Activated naive CD8-positive, alpha-beta T cell treated with anti-CD3 and anti-CD28 coated beads, Interleukin-2, amount 50 U/mL, for 16 hours (primary cell): ENCODE data around the gene FGF2.

Experiments
- DNase-seq: peaks from one replicate; pipeline ENCODE4 v3.0.0-alpha.2; 2020; ENCODE audit warnings: low read depth, low spot score

Gene FGF2

GRCh38 chr4:122890147-122890795, 63.6 kb downstream of the FGF2 start:
- DNase-seq, result no peak

DNA sequence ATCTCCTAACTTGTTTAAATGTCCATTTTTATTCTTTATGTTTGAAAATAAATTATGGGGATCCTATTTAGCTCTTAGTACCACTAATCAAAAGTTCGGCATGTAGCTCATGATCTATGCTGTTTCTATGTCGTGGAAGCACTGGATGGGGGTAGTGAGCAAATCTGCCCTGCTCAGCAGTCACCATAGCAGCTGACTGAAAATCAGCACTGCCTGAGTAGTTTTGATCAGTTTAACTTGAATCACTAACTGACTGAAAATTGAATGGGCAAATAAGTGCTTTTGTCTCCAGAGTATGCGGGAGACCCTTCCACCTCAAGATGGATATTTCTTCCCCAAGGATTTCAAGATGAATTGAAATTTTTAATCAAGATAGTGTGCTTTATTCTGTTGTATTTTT, 68.2 kb downstream of the FGF2 start:
- DNase-seq, result no peak

GRCh38 chr4:122895336-122895995, 68.8 kb downstream of the FGF2 start:
- DNase-seq, result no peak

DNA sequence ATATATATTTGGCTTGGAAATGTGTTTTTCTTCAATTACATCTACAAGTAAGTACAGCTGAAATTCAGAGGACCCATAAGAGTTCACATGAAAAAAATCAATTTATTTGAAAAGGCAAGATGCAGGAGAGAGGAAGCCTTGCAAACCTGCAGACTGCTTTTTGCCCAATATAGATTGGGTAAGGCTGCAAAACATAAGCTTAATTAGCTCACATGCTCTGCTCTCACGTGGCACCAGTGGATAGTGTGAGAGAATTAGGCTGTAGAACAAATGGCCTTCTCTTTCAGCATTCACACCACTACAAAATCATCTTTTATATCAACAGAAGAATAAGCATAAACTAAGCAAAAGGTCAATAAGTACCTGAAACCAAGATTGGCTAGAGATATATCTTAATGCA, 69.6 kb downstream of the FGF2 start:
- DNase-seq, result no peak

DNA sequence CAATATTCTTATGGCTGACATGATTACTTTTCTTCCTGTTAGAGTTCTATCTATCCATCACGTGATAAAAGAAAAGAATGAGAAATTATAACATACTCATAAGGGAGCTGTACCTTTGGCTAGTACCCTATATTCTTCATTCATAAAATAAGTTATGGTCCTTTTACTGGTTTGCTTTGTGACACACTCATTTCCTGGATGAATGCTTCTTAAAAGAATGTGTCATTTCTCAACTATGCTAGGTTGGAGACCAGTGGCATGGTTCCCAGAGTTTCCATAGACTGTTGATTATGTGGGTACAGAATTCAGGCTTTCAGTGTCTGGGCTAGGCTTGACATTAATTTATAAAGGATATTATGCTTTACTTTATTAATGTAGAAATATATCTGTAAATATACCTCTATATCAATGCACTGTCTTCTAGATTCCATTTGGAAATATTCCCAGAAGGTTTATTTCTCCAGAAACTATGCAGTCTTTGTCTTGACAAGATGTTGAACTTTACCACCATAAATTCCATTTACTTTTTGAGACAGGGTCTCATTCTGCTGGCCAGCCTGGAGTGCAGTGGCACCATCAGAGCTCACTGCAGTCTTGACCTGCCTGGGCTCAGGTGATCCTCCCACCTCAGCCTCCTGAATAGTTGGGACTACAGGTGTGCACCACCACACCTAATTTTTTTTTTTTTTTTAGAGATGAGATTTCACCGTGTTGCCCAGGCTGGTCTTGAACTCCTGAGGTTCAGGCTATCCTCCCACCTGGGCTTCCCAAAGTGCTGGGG, 71.9 kb downstream of the FGF2 start:
- DNase-seq, result no peak

GRCh38 chr4:122899682-122900081, 73.1 kb downstream of the FGF2 start:
- DNase-seq, result no peak

DNA sequence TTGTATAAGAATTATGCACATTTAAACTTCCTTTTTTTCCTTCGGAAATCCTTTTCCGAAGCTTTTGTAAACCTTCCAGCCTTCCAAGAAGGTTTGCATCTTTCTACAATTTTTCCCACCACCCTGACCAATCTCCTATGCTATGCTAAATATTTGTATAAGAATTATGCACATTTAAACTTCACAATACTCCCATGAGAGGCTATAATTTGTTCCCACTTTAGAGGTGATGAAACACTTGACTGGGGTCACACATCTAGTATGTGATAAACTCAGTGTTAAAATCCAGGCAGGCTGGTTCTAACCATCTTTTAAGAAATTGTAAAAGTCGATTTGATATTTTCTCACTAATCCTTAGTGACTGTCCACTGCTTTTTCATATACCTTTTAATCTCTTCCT, 73.7 kb downstream of the FGF2 start:
- no peak for DNase-seq

DNA sequence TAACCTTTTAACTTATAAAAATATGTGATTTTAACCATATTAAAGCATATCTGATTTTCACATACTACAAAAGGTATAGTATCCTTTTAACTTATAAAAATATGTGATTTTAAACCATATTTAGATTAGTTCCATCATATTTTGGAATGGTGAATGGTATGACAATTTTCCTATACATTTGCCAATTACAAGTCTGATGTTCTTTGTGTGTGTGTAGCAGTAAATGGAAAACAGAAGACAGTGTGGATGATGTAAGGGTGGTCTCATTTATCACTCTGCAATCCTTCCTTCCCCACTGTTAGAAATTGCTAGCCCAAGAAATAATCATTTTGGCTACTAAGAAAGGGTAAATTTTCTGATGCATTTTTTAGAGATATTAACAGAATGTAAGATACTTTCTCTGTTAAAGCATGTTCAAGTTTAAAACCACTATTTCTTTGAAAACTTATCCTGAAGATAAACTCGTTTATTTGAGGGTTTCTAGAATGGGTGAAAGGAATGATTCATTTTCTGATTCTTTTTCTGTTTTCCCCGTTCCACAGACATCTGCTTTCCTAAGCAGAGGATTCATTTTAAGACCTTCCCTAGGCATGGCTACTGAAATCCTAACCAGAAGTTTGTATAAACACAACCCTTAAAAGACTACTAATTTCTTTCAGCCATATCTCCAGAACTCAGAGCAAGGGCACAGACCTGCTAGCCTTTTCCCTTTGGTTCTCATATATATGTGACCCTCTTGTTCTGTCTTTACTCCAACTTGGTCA, 74.8 kb downstream of the FGF2 start:
- DNase-seq, result no peak

- no peak for DNase-seq
Measured at GRCh38 chr4:122903766-122904288, 77.2 kb downstream of the FGF2 start.

DNA sequence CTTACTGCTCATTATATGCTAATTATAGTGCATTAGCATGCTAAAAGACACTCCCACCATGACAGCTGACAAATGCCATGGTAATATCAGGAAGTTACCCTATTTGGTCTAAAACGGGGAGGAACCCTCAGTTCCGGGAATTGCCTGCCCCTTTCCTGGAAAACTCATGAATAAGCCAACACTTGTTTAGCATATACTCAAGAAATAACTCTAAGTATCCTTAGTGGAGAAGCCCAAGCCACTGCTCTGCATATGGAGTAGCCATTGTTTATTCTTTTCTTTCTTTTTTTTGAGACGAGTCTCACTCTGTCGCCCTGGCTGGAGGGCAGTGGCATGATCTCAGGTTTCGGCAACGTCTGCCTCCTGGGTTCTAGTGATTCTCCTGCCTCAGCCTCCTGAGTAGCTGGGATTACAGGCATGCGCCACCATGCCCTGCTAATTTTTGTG, 80.3 kb downstream of the FGF2 start:
- DNase-seq, result no peak

DNA sequence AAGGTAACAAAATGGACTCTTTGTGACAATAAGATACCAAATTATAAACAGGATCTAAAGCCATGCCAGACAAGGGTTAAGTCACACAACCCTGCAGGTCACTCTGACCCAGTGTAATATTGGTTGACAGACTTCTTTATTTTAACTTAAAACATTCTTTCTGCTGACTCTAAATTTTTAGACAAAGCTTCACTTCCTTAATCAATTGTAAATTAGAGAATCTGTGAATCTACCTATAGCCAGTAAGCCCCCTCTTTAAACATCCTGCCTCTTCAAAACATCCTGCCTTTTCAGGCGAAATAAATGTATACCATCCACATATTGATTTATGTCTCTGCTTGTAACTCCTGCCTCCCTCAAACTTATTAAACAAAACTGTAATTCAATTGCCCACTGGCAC, 81.6 kb downstream of the FGF2 start:
- no peak for DNase-seq

- DNase-seq, result no peak
Measured at GRCh38 chr4:122909683-122910082, 83.1 kb downstream of the FGF2 start.

GRCh38 chr4:122911588-122911987, 85.0 kb downstream of the FGF2 start:
- no peak for DNase-seq

- no peak for DNase-seq
Measured at GRCh38 chr4:122912810-122913575, 86.4 kb downstream of the FGF2 start.

DNA sequence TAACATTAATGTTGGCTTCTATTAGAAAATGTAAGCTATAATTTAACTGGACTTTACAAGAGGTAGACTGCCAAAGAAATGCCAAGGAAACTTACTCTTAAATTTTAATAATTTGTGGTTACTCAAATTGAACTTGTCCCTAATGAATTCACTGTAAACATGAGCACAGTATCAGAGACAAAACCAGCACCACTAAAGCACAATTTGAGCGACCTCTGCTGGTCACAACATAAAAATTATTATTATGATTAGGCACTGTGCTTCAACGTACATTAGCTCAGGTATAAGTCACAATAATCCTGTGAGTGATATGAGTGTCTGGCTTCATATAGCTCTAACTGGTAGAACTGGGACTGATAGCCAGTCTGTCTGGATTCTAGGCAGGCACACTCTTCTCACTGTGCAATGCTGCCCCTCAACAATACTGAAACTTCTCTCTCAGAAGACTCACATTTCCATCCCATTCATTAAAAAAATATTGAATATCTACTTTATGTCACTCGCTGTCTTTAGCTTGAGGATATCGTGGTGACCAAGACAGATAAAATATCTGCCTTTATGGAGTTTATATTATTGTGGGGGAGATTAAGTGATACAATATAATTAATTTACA, 87.8 kb downstream of the FGF2 start:
- no peak for DNase-seq

DNA sequence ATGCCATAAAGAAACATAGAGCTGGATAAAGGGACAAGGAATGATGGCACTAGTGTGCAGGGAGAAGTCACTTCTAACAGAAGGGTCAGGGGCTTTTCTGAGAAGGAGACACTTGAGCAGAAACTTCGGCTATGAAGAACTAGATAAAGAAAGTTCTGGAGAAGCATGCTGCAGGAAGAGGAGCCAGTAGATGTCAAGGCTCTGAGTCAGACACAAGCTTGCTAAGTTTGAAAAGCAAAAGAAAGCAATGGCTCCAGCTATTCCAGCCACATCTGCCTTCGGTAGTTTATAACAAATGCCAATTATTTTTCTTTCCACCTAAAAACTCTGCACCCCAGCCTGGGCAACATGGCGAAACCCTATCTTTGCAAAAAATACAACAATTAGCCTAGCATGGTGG, 88.3 kb downstream of the FGF2 start:
- DNase-seq, result no peak

DNA sequence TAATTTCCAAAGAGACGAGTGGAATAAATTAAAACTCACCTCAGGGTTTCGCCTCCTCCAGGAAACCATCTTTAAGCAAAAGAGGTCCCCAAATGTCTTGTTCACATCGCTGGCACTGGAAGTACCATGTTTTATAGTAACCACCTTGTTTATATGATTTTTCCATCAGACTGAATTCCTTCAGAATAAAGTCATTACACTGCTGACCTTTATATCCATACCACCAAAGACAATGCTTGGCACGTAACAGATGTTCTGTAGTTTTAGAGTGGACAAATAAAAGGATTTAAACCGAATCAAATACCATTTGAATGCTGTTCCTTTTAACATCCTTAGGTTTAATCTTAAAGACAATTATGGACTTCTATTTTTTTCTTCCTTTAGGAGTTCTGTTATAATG, 91.1 kb downstream of the FGF2 start:
- DNase-seq, result no peak

DNA sequence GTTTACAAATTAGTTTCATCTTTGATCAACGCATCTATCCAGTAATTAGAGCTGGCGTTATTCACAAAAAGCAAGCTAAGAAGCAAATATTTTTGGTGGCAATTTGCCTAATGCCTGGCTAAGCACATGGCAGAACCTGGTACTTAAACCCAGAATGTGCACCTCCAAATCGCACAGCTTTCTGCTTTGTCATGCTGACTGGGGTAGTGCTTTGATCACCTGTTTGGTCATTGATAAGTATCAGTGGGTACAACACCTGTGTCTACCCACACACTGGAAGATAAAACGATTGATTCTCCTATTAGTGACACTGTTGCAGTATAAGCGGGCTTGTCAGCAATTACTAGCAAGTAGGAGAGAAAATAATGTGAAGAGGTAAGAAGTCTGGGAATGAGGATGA, 93.8 kb downstream of the FGF2 start:
- DNase-seq, result no peak

DNA sequence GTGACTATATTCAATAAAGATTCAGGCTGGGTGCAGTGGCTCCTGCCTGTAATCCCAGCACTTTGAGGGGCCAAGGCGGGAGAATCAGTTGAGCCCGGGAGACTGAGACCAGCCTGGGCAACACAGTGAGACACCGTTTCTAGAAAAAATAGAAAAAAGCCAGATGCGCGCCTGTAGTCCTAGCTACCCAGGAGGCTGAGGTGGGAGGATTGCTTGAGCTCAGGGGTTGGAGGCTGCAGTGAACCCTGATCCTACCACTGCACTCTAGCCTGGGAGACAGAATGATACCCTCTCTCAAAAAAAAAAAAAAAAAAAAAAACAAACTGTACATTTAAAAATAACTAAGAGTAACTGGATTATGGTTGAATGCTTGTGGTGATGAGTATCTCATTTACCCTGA, 94.7 kb downstream of the FGF2 start:
- no peak for DNase-seq

DNA sequence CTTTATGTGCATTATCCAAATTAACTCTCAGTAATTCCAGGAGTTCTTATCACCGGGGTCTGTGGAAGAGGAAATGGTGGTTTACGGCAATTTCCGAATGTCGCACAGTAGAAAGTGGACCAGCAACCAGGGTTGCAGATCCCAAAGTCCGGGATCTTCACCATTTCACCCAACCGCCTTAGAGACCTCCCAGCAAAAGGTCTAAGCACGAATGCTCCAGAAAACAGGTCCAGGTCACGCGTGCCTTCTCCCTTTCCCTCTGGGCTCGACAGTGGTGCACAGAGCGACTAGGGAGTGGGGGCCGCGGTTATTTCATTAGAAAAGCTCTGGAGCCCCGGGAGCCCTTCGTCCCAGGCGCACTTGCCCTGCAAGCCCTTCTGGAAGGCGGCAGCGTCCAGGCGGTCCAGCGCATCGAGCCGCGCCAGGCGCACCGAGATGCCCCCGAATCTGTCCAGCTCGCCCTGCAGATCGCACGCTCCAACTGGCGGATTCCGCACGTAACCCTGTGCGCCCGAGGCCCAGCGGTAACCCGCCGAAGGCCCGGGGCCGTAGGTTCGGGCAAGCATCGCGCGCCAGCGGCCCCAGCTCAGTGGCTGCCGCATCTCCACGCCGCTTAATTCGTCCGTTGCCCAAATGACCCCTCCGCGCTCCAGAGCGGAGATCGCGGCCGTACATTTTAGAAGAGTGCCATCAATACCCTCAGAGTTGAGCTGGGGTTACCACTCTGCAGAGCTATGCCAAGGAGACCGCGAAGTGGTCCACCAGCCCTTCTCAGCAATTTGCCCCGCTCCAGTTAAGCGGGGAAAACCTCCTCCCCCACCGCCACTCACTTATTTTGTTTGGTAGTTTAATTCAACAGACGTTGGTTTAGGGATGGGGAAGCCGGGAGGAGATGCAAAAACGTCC, 95.6 kb downstream of the FGF2 start, which contains the start of gene NUDT6:
NUDT6 (minus strand) TSS at position 627 of the 906 bp plus-strand sequence; CDS start at position 602, 25 bp downstream.
- no peak for DNase-seq
